Liver (tissue), 9 donors: ENCODE measurements around the gene SBK3. TPM values are rescaled to one million over a fixed set of nuclear protein-coding genes. Genes with fewer than 3 reads are reported as not detected.

Source experiments
- DNase-seq: peaks from one replicate; pipeline ENCODE4 v3.0.0-alpha.2; 2017; ENCODE audit warnings: low spot score
- H3K27ac ChIP-seq, 2 donors: one replicate each; pipeline ENCODE4 v1.7.0; 2013; ENCODE audit warnings: inconsistent platforms in 2 of 2, low read length in 2 of 2, control low read depth in 1 of 2, low read depth in 1 of 2, mild to moderate bottlenecking in 1 of 2
- H3K27me3 ChIP-seq, 4 donors: one replicate each; pipeline versions ENCODE4 v1.6.1 to v1.7.0; 2013; ENCODE audit warnings: low read length in 3 of 4, inconsistent platforms in 1 of 4, mild to moderate bottlenecking in 1 of 4, moderate library complexity in 1 of 4; ENCODE audit not compliant: control insufficient read depth in 4 of 4, insufficient read depth in 4 of 4
- H3K36me3 ChIP-seq, 4 donors: one replicate each; pipeline versions ENCODE4 v1.6.1 to v1.7.0; 2013; ENCODE audit warnings: low read length in 3 of 4, mild to moderate bottlenecking in 3 of 4, low read depth in 1 of 4, moderate library complexity in 1 of 4; ENCODE audit not compliant: control insufficient read depth in 4 of 4, insufficient read depth in 3 of 4
- H3K4me1 ChIP-seq, 4 donors: one replicate each; pipeline versions ENCODE4 v1.6.1 to v1.7.0; 2013; ENCODE audit warnings: low read length in 3 of 4, mild to moderate bottlenecking in 3 of 4, moderate library complexity in 1 of 4; ENCODE audit not compliant: control insufficient read depth in 4 of 4, insufficient read depth in 4 of 4
- H3K4me3 ChIP-seq, 3 donors: one replicate each; pipeline versions ENCODE4 v1.6.1 to v1.7.0; 2013; ENCODE audit warnings: low read length in 3 of 3, control low read depth in 1 of 3, low read depth in 1 of 3, mild to moderate bottlenecking in 1 of 3
- H3K9ac ChIP-seq, 2 donors: one replicate each; pipeline ENCODE4 v1.7.0; 2013; ENCODE audit warnings: low read length in 2 of 2, mild to moderate bottlenecking in 2 of 2, moderate library complexity in 2 of 2, control low read depth in 1 of 2, low read depth in 1 of 2
- H3K9me3 ChIP-seq, 4 donors: one replicate each; pipeline versions ENCODE4 v1.6.1 to v1.7.0; 2013; ENCODE audit warnings: low read length in 3 of 4; ENCODE audit not compliant: control insufficient read depth in 4 of 4
- CTCF ChIP-seq: fragments of 150-350 bp; IDR thresholded peaks from 2 replicates; pipeline ENCODE4 v1.5.1; 2017; ENCODE audit warnings: improper control_type of control experiment, low read depth, low read length; ENCODE audit not compliant: missing input control
- EGR1 ChIP-seq, 2 donors: IDR thresholded peaks; 2 replicates each; pipeline ENCODE4 v1.6.1; 2016 to 2018; ENCODE audit warnings: antibody characterized with exemption in 2 of 2, low read depth in 2 of 2
- FOXA1 ChIP-seq: IDR thresholded peaks from 2 replicates; pipeline ENCODE4 v1.6.1; 2016; ENCODE audit warnings: antibody characterized with exemption
- FOXA2 ChIP-seq: IDR thresholded peaks from 2 replicates; pipeline ENCODE4 v1.6.1; 2016; ENCODE audit warnings: antibody characterized with exemption
- GABPA ChIP-seq, 2 donors: IDR thresholded peaks in 1 of 2; conservative IDR thresholded peaks in 1 of 2; 2 replicates each; pipeline ENCODE4 v1.6.1; 2016; ENCODE audit warnings: antibody characterized with exemption in 2 of 2, mild to moderate bottlenecking in 1 of 2, moderate library complexity in 1 of 2
- HNF4A ChIP-seq, 2 donors: conservative IDR thresholded peaks; 2 replicates each; pipeline ENCODE4 v1.6.1; 2016; ENCODE audit warnings: antibody characterized with exemption in 2 of 2, mild to moderate bottlenecking in 2 of 2
- HNF4G ChIP-seq: IDR thresholded peaks from 2 replicates; pipeline ENCODE4 v1.6.1; 2016; ENCODE audit warnings: antibody characterized with exemption
- JUND ChIP-seq, 2 donors: IDR thresholded peaks; 2 replicates each; pipeline ENCODE4 v1.6.1; 2016; ENCODE audit warnings: antibody characterized with exemption in 2 of 2
- RAD21 ChIP-seq, 2 donors: IDR thresholded peaks; 2 replicates each; pipeline ENCODE4 v1.6.1; 2016; ENCODE audit warnings: antibody characterized with exemption in 2 of 2, mild to moderate bottlenecking in 2 of 2
- SP1 ChIP-seq: IDR thresholded peaks from 2 replicates; pipeline ENCODE4 v1.6.1; 2018; ENCODE audit warnings: antibody characterized with exemption, mild to moderate bottlenecking
- TAF1 ChIP-seq: conservative IDR thresholded peaks from 2 replicates; pipeline ENCODE4 v1.6.1; 2016; ENCODE audit warnings: antibody characterized with exemption, mild to moderate bottlenecking
- YY1 ChIP-seq: IDR thresholded peaks from 2 replicates; pipeline ENCODE4 v1.6.1; 2016; ENCODE audit warnings: antibody characterized with exemption, mild to moderate bottlenecking
- WGBS: extraction: QIAGEN DNeasy Blood & Tissue Kit; methylation state at CpG from one replicate; pipeline ENCODE4 v1.1.7; 2013; 5-methylcytosine and 5-hydroxymethylcytosine counted together
- polyA plus RNA-seq, 2 donors: library from polyadenylated mRNA; stranded (reverse) in 1 of 2; unstranded in 1 of 2; fragments of 200-250 nt in 1 of 2; fragments of >200 nt in 1 of 2; fragmentation: Nextera tagmentation in 1 of 2; extraction: Ambion mirVana in 1 of 2; gene quantifications; one replicate each; pipeline versions ENCODE4 v1.2.1 to v1.2.3, GENCODE V29; 2013 to 2015
- total RNA-seq, 2 donors: library from RNA; depleted of rRNA; stranded (reverse); fragments of >200 nt; gene quantifications; one replicate each; pipeline ENCODE4 v1.2.3, GENCODE V29; 2014
- TF ChIP-seq, protein P1 (sequence below): IDR thresholded peaks from 2 replicates; pipeline ENCODE4 v1.6.1; 2016; ENCODE audit warnings: antibody characterized with exemption, mild to moderate bottlenecking
- TF ChIP-seq, protein P2 (sequence below): IDR thresholded peaks from 2 replicates; pipeline ENCODE4 v1.6.1; 2016; ENCODE audit warnings: antibody characterized with exemption
- TF ChIP-seq, protein P3 (sequence below): IDR thresholded peaks from 2 replicates; pipeline ENCODE4 v1.6.1; 2016; ENCODE audit warnings: antibody characterized with exemption
- TF ChIP-seq, protein P4 (sequence below): IDR thresholded peaks from 2 replicates; pipeline ENCODE4 v1.6.1; 2016; ENCODE audit warnings: antibody characterized with exemption
- donor health status: healthy.
- donor health status: healthy.
- donor health status: healthy.
- donor health status: healthy.
- donor health status: healthy.

SBK3 gene
- total and polyA plus RNA-seq, 4 donors = 0.03 TPM; not detected in 3

GRCh38 chr19:55563261-55563690 is 17.9 kb upstream of the SBK3 start:
- 68% methylated on average over 12 of the region's 12 CpGs for whole genome bisulfite sequencing
- H3K36me3 ChIP-seq = no peaks in the 10 kb centered on the region
- H3K27me3 ChIP-seq = peaks cover 0 to 3% (median 1%) of the 10 kb centered on the region in 4 donors

More at GRCh38 chr19:55563261-55563690, 17.9 kb upstream of the SBK3 start:
- Histone ChIP-seq H3K4me3 (no peak overlapping the region), H3K9ac (no peak overlapping the region), H3K4me1 (no peaks in the 10 kb centered on the region), H3K9me3 (peaks cover 0 to 4% (median 0%) of the 10 kb centered on the region in 4 donors), H3K27ac (no peak overlapping the region)
- DNase-seq = no peak
- TF ChIP-seq, protein P1, sequence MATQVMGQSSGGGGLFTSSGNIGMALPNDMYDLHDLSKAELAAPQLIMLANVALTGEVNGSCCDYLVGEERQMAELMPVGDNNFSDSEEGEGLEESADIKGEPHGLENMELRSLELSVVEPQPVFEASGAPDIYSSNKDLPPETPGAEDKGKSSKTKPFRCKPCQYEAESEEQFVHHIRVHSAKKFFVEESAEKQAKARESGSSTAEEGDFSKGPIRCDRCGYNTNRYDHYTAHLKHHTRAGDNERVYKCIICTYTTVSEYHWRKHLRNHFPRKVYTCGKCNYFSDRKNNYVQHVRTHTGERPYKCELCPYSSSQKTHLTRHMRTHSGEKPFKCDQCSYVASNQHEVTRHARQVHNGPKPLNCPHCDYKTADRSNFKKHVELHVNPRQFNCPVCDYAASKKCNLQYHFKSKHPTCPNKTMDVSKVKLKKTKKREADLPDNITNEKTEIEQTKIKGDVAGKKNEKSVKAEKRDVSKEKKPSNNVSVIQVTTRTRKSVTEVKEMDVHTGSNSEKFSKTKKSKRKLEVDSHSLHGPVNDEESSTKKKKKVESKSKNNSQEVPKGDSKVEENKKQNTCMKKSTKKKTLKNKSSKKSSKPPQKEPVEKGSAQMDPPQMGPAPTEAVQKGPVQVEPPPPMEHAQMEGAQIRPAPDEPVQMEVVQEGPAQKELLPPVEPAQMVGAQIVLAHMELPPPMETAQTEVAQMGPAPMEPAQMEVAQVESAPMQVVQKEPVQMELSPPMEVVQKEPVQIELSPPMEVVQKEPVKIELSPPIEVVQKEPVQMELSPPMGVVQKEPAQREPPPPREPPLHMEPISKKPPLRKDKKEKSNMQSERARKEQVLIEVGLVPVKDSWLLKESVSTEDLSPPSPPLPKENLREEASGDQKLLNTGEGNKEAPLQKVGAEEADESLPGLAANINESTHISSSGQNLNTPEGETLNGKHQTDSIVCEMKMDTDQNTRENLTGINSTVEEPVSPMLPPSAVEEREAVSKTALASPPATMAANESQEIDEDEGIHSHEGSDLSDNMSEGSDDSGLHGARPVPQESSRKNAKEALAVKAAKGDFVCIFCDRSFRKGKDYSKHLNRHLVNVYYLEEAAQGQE = no peak
- TF ChIP-seq, protein P2, sequence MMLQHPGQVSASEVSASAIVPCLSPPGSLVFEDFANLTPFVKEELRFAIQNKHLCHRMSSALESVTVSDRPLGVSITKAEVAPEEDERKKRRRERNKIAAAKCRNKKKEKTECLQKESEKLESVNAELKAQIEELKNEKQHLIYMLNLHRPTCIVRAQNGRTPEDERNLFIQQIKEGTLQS = no peak
- TF ChIP-seq RAD21 (IDR thresholded peaks at IDR 0.05) (no peak), TAF1 (no peak), FOXA1 (no peak), SP1 (no peak), YY1 (no peak), JUND (IDR thresholded peaks at IDR 0.05) (no peak), CTCF (no peak), HNF4A (conservative IDR thresholded peaks at IDR 0.05) (no peak), EGR1 (IDR thresholded peaks at IDR 0.05; ENCODE audit: low read depth in 2 of 2) (no peak), HNF4G (no peak), GABPA (IDR thresholded peaks at IDR 0.05 in 1 of 2, conservative IDR thresholded peaks at IDR 0.05 in 1 of 2) (no peak), FOXA2 (no peak)
- TF ChIP-seq, protein P3, sequence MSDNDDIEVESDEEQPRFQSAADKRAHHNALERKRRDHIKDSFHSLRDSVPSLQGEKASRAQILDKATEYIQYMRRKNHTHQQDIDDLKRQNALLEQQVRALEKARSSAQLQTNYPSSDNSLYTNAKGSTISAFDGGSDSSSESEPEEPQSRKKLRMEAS = no peak
- TF ChIP-seq, protein P4, sequence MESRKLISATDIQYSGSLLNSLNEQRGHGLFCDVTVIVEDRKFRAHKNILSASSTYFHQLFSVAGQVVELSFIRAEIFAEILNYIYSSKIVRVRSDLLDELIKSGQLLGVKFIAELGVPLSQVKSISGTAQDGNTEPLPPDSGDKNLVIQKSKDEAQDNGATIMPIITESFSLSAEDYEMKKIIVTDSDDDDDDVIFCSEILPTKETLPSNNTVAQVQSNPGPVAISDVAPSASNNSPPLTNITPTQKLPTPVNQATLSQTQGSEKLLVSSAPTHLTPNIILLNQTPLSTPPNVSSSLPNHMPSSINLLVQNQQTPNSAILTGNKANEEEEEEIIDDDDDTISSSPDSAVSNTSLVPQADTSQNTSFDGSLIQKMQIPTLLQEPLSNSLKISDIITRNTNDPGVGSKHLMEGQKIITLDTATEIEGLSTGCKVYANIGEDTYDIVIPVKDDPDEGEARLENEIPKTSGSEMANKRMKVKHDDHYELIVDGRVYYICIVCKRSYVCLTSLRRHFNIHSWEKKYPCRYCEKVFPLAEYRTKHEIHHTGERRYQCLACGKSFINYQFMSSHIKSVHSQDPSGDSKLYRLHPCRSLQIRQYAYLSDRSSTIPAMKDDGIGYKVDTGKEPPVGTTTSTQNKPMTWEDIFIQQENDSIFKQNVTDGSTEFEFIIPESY = no peak
